Stimulated activated CD8-positive, alpha-beta memory T cell treated with anti-CD3 and anti-CD28 coated beads, Interleukin-4, amount 100 ng/mL, for 1 hour (primary cell): Measurements from ENCODE around the gene PTPA.
A peak's percentile ranks its signal among the peaks of the same experiment; 100 is the strongest.
"Not testable (repeated sequence)": the region's sequence is repeated elsewhere in the genome, so short reads cannot be mapped to it uniquely, and the experiment has no call there.

ENCODE experiments used
- DNase-seq, 2 donors: peaks; one replicate each; pipeline ENCODE4 v3.0.0-alpha.2; 2020; ENCODE audit warnings: low read depth in 2 of 2, low spot score in 1 of 2

PTPA gene

GRCh38 chr9:129151469-129151868, 40.3 kb downstream of the PTPA start:
- no peak for DNase-seq

GRCh38 chr9:129154866-129155477, 43.8 kb downstream of the PTPA start:
- no peak for DNase-seq

- no peak for DNase-seq
Measured at GRCh38 chr9:129156163-129156562, 44.9 kb downstream of the PTPA start.

- no peak for DNase-seq
Measured at GRCh38 chr9:129160712-129161533, 49.7 kb downstream of the PTPA start.

GRCh38 chr9:129161534-129161837, 50.3 kb downstream of the PTPA start:
- no peak for DNase-seq

- no peak for DNase-seq
Measured at GRCh38 chr9:129162497-129163197, 51.4 kb downstream of the PTPA start.

GRCh38 chr9:129163198-129163670, 52.0 kb downstream of the PTPA start:
- not testable (repeated sequence) for DNase-seq

GRCh38 chr9:129163753-129164152, 52.5 kb downstream of the PTPA start:
- no peak for DNase-seq

GRCh38 chr9:129164246-129164930, 53.2 kb downstream of the PTPA start:
- DNase-seq, result no peak

GRCh38 chr9:129165198-129165597, 54.0 kb downstream of the PTPA start:
- no peak for DNase-seq

GRCh38 chr9:129166623-129167557, 55.7 kb downstream of the PTPA start:
- no peak for DNase-seq

- no peak for DNase-seq
Measured at GRCh38 chr9:129170229-129170628, 59.0 kb downstream of the PTPA start.

- DNase-seq, result no peak
Measured at GRCh38 chr9:129171993-129172751, 61.0 kb downstream of the PTPA start.

- DNase-seq, result no peak
Measured at GRCh38 chr9:129172816-129173215, 61.6 kb downstream of the PTPA start.

- no peak for DNase-seq
Measured at GRCh38 chr9:129173296-129174101, 62.3 kb downstream of the PTPA start.

GRCh38 chr9:129174102-129174723, 63.0 kb downstream of the PTPA start:
- DNase-seq, result peak; percentile 59 to 62

GRCh38 chr9:129174724-129175514, 63.7 kb downstream of the PTPA start:
- DNase-seq, result no peak

GRCh38 chr9:129175515-129175824, 64.3 kb downstream of the PTPA start:
- DNase-seq, result no peak
